Liver (tissue), 9 donors: Measurements from ENCODE around the gene PLEKHA7. TPM values are rescaled to one million over a fixed set of nuclear protein-coding genes. Genes with fewer than 3 reads are reported as not detected.

Source experiments
- DNase-seq: peaks from one replicate; pipeline ENCODE4 v3.0.0-alpha.2; 2017; ENCODE audit warnings: low spot score
- H3K27ac ChIP-seq, 2 donors: one replicate each; pipeline ENCODE4 v1.7.0; 2013; ENCODE audit warnings: inconsistent platforms in 2 of 2, low read length in 2 of 2, control low read depth in 1 of 2, low read depth in 1 of 2, mild to moderate bottlenecking in 1 of 2
- H3K27me3 ChIP-seq, 4 donors: one replicate each; pipeline versions ENCODE4 v1.6.1 to v1.7.0; 2013; ENCODE audit warnings: low read length in 3 of 4, inconsistent platforms in 1 of 4, mild to moderate bottlenecking in 1 of 4, moderate library complexity in 1 of 4; ENCODE audit not compliant: control insufficient read depth in 4 of 4, insufficient read depth in 4 of 4
- H3K36me3 ChIP-seq, 4 donors: one replicate each; pipeline versions ENCODE4 v1.6.1 to v1.7.0; 2013; ENCODE audit warnings: low read length in 3 of 4, mild to moderate bottlenecking in 3 of 4, low read depth in 1 of 4, moderate library complexity in 1 of 4; ENCODE audit not compliant: control insufficient read depth in 4 of 4, insufficient read depth in 3 of 4
- H3K4me1 ChIP-seq, 4 donors: one replicate each; pipeline versions ENCODE4 v1.6.1 to v1.7.0; 2013; ENCODE audit warnings: low read length in 3 of 4, mild to moderate bottlenecking in 3 of 4, moderate library complexity in 1 of 4; ENCODE audit not compliant: control insufficient read depth in 4 of 4, insufficient read depth in 4 of 4
- H3K4me3 ChIP-seq, 3 donors: one replicate each; pipeline versions ENCODE4 v1.6.1 to v1.7.0; 2013; ENCODE audit warnings: low read length in 3 of 3, control low read depth in 1 of 3, low read depth in 1 of 3, mild to moderate bottlenecking in 1 of 3
- H3K9ac ChIP-seq, 2 donors: one replicate each; pipeline ENCODE4 v1.7.0; 2013; ENCODE audit warnings: low read length in 2 of 2, mild to moderate bottlenecking in 2 of 2, moderate library complexity in 2 of 2, control low read depth in 1 of 2, low read depth in 1 of 2
- H3K9me3 ChIP-seq, 4 donors: one replicate each; pipeline versions ENCODE4 v1.6.1 to v1.7.0; 2013; ENCODE audit warnings: low read length in 3 of 4; ENCODE audit not compliant: control insufficient read depth in 4 of 4
- ATF3 ChIP-seq: IDR thresholded peaks from 2 replicates; pipeline ENCODE4 v1.6.1; 2016; ENCODE audit warnings: antibody characterized with exemption
- CTCF ChIP-seq: fragments of 150-350 bp; IDR thresholded peaks from 2 replicates; pipeline ENCODE4 v1.5.1; 2017; ENCODE audit warnings: improper control_type of control experiment, low read depth, low read length; ENCODE audit not compliant: missing input control
- EGR1 ChIP-seq, 2 donors: IDR thresholded peaks; 2 replicates each; pipeline ENCODE4 v1.6.1; 2016 to 2018; ENCODE audit warnings: antibody characterized with exemption in 2 of 2, low read depth in 2 of 2
- FOXA1 ChIP-seq: IDR thresholded peaks from 2 replicates; pipeline ENCODE4 v1.6.1; 2016; ENCODE audit warnings: antibody characterized with exemption
- FOXA2 ChIP-seq: IDR thresholded peaks from 2 replicates; pipeline ENCODE4 v1.6.1; 2016; ENCODE audit warnings: antibody characterized with exemption
- GABPA ChIP-seq, 2 donors: IDR thresholded peaks in 1 of 2; conservative IDR thresholded peaks in 1 of 2; 2 replicates each; pipeline ENCODE4 v1.6.1; 2016; ENCODE audit warnings: antibody characterized with exemption in 2 of 2, mild to moderate bottlenecking in 1 of 2, moderate library complexity in 1 of 2
- HNF4A ChIP-seq, 2 donors: conservative IDR thresholded peaks; 2 replicates each; pipeline ENCODE4 v1.6.1; 2016; ENCODE audit warnings: antibody characterized with exemption in 2 of 2, mild to moderate bottlenecking in 2 of 2
- HNF4G ChIP-seq: IDR thresholded peaks from 2 replicates; pipeline ENCODE4 v1.6.1; 2016; ENCODE audit warnings: antibody characterized with exemption
- JUND ChIP-seq, 2 donors: IDR thresholded peaks; 2 replicates each; pipeline ENCODE4 v1.6.1; 2016; ENCODE audit warnings: antibody characterized with exemption in 2 of 2
- NR2F2 ChIP-seq: IDR thresholded peaks from 2 replicates; pipeline ENCODE4 v1.6.1; 2016; ENCODE audit warnings: antibody characterized with exemption
- RAD21 ChIP-seq, 2 donors: IDR thresholded peaks; 2 replicates each; pipeline ENCODE4 v1.6.1; 2016; ENCODE audit warnings: antibody characterized with exemption in 2 of 2, mild to moderate bottlenecking in 2 of 2
- REST ChIP-seq: IDR thresholded peaks from 2 replicates; pipeline ENCODE4 v1.6.1; 2016; ENCODE audit warnings: antibody characterized with exemption, mild to moderate bottlenecking
- RXRA ChIP-seq, 2 donors: IDR thresholded peaks; 2 replicates each; pipeline ENCODE4 v1.6.1; 2017 to 2018; ENCODE audit warnings: antibody characterized with exemption in 2 of 2, mild to moderate bottlenecking in 1 of 2
- SP1 ChIP-seq: IDR thresholded peaks from 2 replicates; pipeline ENCODE4 v1.6.1; 2018; ENCODE audit warnings: antibody characterized with exemption, mild to moderate bottlenecking
- TAF1 ChIP-seq: conservative IDR thresholded peaks from 2 replicates; pipeline ENCODE4 v1.6.1; 2016; ENCODE audit warnings: antibody characterized with exemption, mild to moderate bottlenecking
- YY1 ChIP-seq: IDR thresholded peaks from 2 replicates; pipeline ENCODE4 v1.6.1; 2016; ENCODE audit warnings: antibody characterized with exemption, mild to moderate bottlenecking
- WGBS: extraction: QIAGEN DNeasy Blood & Tissue Kit; methylation state at CpG from one replicate; pipeline ENCODE4 v1.1.7; 2013; 5-methylcytosine and 5-hydroxymethylcytosine counted together
- polyA plus RNA-seq, 2 donors: library from polyadenylated mRNA; stranded (reverse) in 1 of 2; unstranded in 1 of 2; fragments of 200-250 nt in 1 of 2; fragments of >200 nt in 1 of 2; fragmentation: Nextera tagmentation in 1 of 2; extraction: Ambion mirVana in 1 of 2; gene quantifications; one replicate each; pipeline versions ENCODE4 v1.2.1 to v1.2.3, GENCODE V29; 2013 to 2015
- total RNA-seq, 2 donors: library from RNA; depleted of rRNA; stranded (reverse); fragments of >200 nt; gene quantifications; one replicate each; pipeline ENCODE4 v1.2.3, GENCODE V29; 2014
- TF ChIP-seq, protein P1 (sequence below): IDR thresholded peaks from 2 replicates; pipeline ENCODE4 v1.6.1; 2016; ENCODE audit warnings: antibody characterized with exemption
- TF ChIP-seq, protein P2 (sequence below): IDR thresholded peaks from 2 replicates; pipeline ENCODE4 v1.6.1; 2016; ENCODE audit warnings: antibody characterized with exemption
- donor health status: healthy.
- donor health status: healthy.
- donor health status: healthy.
- donor health status: healthy.
- donor health status: healthy.

PLEKHA7 gene
- total and polyA plus RNA-seq, 4 donors = 6.1 to 28.8 (median 8.5) TPM

GRCh38 chr11:16784666-16785065, 229.5 kb downstream of the PLEKHA7 start:
- TF ChIP-seq SP1 = no peak
- no peak for TF ChIP-seq HNF4G
- no peak for TF ChIP-seq FOXA2
- TF ChIP-seq RAD21 (IDR thresholded peaks at IDR 0.05) = no peak
- TF ChIP-seq ATF3 = no peak
- TF ChIP-seq JUND (IDR thresholded peaks at IDR 0.05) = no peak
- no peak for TF ChIP-seq HNF4A (conservative IDR thresholded peaks at IDR 0.05)
- no peak for TF ChIP-seq YY1
- no peak for TF ChIP-seq TAF1
- TF ChIP-seq EGR1 (IDR thresholded peaks at IDR 0.05; ENCODE audit: low read depth in 2 of 2) = no peak
- no peak for TF ChIP-seq CTCF
- TF ChIP-seq, protein P1, sequence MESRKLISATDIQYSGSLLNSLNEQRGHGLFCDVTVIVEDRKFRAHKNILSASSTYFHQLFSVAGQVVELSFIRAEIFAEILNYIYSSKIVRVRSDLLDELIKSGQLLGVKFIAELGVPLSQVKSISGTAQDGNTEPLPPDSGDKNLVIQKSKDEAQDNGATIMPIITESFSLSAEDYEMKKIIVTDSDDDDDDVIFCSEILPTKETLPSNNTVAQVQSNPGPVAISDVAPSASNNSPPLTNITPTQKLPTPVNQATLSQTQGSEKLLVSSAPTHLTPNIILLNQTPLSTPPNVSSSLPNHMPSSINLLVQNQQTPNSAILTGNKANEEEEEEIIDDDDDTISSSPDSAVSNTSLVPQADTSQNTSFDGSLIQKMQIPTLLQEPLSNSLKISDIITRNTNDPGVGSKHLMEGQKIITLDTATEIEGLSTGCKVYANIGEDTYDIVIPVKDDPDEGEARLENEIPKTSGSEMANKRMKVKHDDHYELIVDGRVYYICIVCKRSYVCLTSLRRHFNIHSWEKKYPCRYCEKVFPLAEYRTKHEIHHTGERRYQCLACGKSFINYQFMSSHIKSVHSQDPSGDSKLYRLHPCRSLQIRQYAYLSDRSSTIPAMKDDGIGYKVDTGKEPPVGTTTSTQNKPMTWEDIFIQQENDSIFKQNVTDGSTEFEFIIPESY = no peak
- no peak for TF ChIP-seq RXRA (IDR thresholded peaks at IDR 0.05)
- no peak for TF ChIP-seq FOXA1
- TF ChIP-seq GABPA (IDR thresholded peaks at IDR 0.05 in 1 of 2, conservative IDR thresholded peaks at IDR 0.05 in 1 of 2) = no peak
- Histone ChIP-seq H3K36me3 (peaks cover 0 to 2% (median 0%) of the 10 kb centered on the region in 4 donors), H3K9ac (peak overlapping the region in 1 of 2 donors; percentile 31), H3K27ac (no peak overlapping the region), H3K9me3 (no peaks in the 10 kb centered on the region), H3K4me1 (peaks cover 21 to 51% (median 42%) of the 10 kb centered on the region in 4 donors), H3K4me3 (no peak overlapping the region), H3K27me3 (no peaks in the 10 kb centered on the region)
- 76% methylated on average over 2 of the region's 2 CpGs for WGBS
- no peak for DNase-seq

GRCh38 chr11:16784097-16784496, 230.1 kb downstream of the PLEKHA7 start:
- peaks cover 17 to 45% (median 38%) of the 10 kb centered on the region in 4 donors for H3K4me1 ChIP-seq
- WGBS = 89% methylated on average over 2 of the region's 2 CpGs
- H3K36me3 ChIP-seq = peaks cover 0 to 2% (median 0%) of the 10 kb centered on the region in 4 donors
- H3K4me3 ChIP-seq = no peak overlapping the region
- no peak overlapping the region for H3K9ac ChIP-seq
- no peaks in the 10 kb centered on the region for H3K27me3 ChIP-seq
- no peaks in the 10 kb centered on the region for H3K9me3 ChIP-seq
- no peak for DNase-seq
- H3K27ac ChIP-seq = no peak overlapping the region
- TF ChIP-seq YY1 (no peak), EGR1 (IDR thresholded peaks at IDR 0.05; ENCODE audit: low read depth in 2 of 2) (no peak), TAF1 (no peak), HNF4A (conservative IDR thresholded peaks at IDR 0.05) (no peak), CTCF (no peak), FOXA1 (no peak), ATF3 (no peak), SP1 (no peak), REST (no peak), RXRA (IDR thresholded peaks at IDR 0.05) (no peak), FOXA2 (no peak), NR2F2 (no peak), GABPA (IDR thresholded peaks at IDR 0.05 in 1 of 2, conservative IDR thresholded peaks at IDR 0.05 in 1 of 2) (no peak)
- TF ChIP-seq, protein P2, sequence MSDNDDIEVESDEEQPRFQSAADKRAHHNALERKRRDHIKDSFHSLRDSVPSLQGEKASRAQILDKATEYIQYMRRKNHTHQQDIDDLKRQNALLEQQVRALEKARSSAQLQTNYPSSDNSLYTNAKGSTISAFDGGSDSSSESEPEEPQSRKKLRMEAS = no peak
- TF ChIP-seq, protein P1 = no peak
